Jurkat, Clone E6-1 (cell line): ENCODE data around the gene PRSS50.
"Not testable (repeated sequence)": the region's sequence is repeated elsewhere in the genome, so short reads cannot be mapped to it uniquely, and the experiment has no call there.

ENCODE experiments used
- DNase-seq: peaks from one replicate; pipeline ENCODE4 v3.0.0-alpha.2; 2011; ENCODE audit warnings: low read depth, low spot score
- H3K4me3 ChIP-seq: 2 replicates; pipeline ENCODE4 v1.5.1; 2011; ENCODE audit warnings: mild to moderate bottlenecking, low read length, control low read depth, moderate library complexity

PRSS50 gene

GRCh38 chr3:46711305-46711704 lies 6.4 kb downstream of the PRSS50 start:
- no peak overlapping the region for H3K4me3 ChIP-seq
- DNase-seq, result no peak

GRCh38 chr3:46710671-46711295 lies 6.9 kb downstream of the PRSS50 start:
- no peak for DNase-seq
- no peak overlapping the region for H3K4me3 ChIP-seq

- DNase-seq, result no peak
- no peak overlapping the region for H3K4me3 ChIP-seq
These were observed 7.4 kb downstream of the PRSS50 start for GRCh38 chr3:46710229-46710628.

GRCh38 chr3:46709721-46710120 lies 7.9 kb downstream of the PRSS50 start:
- H3K4me3 ChIP-seq, result no peak overlapping the region
- DNase-seq, result no peak

DNA sequence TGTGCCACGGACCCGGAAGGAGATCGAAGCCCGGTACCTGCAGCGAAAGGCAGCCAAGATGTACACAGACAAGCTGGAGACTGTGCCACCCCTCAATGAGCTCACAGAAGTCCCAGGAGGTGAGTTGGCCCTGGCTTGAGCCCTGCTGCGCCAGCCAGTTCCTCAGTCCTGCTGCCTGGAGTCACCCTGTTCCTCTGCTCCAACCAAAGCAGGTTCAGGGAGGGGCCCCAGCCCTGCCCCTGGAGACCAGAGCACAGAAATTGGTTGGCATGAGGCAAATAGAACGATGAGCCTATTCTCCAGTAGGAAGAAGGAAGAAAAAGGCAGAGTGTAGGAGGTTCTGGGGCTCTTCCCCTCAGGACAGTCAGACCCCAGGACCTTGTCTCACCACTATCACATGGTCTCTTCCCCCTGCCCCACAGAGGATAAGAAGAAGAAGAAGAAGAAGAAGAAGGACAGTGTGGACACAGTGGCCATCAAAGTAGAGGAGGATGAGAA lies 8.5 kb downstream of the PRSS50 start:
- H3K4me3 ChIP-seq, result no peak overlapping the region
- DNase-seq, result no peak

DNA sequence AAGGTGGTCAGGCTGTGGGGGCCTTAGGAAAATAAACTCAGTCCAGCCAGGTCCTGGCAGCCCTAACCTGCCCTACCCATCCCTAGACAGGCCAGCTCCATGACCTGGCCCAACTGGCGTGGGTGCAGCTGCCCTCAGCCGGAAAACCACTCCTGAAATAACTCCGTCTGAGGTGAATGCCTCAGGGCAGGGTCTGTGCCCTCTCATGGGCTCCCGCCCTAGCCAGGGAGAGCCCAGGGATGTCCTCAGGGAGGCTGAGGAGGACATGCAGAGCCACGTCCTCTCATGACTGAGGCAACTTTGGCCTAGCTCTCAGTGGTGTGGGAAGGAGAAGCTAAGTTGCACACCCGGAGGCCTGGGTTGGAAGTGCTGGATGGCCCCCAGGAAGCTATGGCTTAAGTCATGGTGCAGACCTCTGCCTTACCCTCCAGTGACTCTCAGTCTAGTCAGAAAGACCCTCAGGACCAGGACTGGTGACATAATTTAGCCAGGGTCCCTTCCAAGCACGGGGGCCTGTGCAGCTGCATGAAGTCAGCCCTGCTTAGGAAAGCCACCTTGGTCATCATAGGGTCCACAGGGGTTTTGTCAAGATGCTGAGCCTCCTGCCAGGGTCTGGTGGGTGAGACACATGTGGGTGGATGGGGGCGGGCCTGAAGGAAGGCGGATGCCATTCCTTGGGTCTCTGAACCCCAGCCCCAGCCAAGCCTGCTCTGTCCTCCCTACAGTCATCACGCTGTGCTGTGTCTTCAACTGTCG lies 9.1 kb downstream of the PRSS50 start:
- DNase-seq, result no peak
- H3K4me3 ChIP-seq, result no peak overlapping the region

GRCh38 chr3:46707601-46708011 lies 10.1 kb downstream of the PRSS50 start:
- DNase-seq, result no peak
- no peak overlapping the region for H3K4me3 ChIP-seq

DNA sequence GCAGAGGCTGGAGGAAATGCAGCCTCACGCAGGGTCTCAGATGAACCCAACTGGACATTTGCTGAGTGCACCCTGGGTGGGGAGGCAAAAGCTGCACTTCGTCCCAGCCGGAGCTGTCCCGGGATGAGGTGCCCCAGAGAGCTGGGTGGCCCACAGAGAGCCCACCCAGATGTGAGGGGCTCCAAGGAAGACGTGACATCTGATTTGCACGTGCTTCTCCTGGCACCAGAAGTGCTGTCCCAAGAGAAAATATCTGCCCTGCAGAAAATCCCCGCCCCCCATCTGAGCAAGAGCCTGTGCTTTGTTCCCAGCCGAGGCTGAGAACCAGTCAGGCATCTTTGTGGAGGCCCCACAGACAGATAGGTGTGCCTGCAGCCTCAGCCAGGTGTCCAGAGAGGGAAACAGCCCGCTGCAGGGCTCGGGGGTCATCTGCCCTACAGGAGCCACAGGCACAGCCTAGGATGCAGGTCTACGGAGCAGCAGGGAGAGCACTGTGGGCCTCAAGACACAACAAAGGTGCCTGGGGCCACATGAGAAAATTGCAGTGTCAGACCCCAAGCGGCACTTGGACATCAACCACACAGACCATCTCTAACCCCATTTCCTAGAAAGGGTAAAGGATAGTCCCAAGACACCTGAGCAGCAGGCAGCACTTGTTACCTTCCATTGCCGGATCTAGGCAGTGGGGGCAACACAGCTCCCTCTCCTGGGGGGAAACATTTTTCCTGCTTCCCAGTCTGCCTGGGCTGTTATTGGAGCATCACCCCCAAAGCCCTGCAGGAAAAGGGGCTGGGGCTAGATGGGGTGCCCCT lies 10.7 kb downstream of the PRSS50 start:
- no peak for DNase-seq
- no peak overlapping the region for H3K4me3 ChIP-seq

GRCh38 chr3:46705751-46706552 lies 11.7 kb downstream of the PRSS50 start:
- H3K4me3 ChIP-seq, result no peak overlapping the region
- no peak for DNase-seq

- no peak overlapping the region for H3K4me3 ChIP-seq
- DNase-seq, result peak; percentile 39
These were observed 12.6 kb downstream of the PRSS50 start for GRCh38 chr3:46705022-46705530.

DNA sequence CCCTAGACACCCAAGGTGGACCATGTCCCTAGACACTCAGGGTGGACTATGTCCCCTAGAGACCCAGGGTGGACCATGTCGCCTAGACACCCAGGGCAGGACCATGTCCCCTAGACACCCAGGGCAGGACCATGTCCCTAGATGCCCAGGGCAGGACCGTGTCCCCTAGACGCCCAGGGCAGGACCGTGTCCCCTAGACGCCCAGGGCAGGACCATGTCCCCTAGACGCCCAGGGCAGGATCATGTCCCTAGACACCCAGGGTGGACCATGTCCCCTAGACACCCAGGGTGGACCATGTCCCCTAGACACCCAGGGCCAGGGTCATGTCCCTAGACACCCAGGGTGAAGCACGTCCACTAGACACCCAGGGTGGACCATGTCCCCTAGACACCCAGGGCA lies 13.3 kb downstream of the PRSS50 start:
- not testable (repeated sequence) for H3K4me3 ChIP-seq, DNase-seq

- no peak overlapping the region for H3K4me3 ChIP-seq
- no peak for DNase-seq
These were observed 14.6 kb downstream of the PRSS50 start for GRCh38 chr3:46703013-46703520.

DNA sequence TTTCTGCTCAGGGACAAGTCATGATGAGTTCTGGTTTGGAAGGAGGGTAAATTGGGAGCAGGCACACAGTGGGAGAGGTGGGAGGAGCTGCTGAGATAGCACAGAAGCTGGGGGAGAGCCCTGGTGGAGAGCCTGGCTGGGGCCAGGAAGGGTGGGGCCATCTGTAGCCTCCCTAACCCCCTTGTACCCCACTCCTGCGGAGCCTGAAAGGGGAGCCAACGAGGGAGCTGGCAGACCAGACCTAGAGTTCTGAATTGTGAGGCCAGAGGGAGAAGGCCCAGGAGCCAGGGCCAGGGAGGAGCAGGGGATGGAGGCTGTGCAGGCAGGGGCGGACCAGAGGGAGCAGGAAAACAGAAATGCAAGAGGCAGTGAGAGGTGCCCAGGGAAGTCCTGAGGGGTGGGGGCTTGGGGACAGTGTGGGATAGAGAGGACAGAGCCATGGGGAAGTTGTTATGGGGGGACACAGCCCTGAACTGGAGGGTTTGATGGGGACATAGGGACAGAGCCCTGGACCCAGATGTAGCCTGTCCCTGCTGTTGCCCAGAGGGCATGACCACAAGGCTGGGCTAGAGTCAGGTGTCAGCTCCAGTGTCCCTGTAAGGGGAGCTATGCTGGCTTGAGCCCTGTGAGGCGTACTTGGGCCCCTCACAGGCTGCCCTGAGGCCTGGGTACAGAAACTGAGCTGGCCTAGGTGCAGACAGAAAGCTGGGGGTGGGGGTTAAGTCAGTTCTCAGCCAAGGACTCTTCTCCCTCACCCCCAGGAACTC lies 15.2 kb downstream of the PRSS50 start:
- no peak for DNase-seq
- no peak overlapping the region for H3K4me3 ChIP-seq

DNA sequence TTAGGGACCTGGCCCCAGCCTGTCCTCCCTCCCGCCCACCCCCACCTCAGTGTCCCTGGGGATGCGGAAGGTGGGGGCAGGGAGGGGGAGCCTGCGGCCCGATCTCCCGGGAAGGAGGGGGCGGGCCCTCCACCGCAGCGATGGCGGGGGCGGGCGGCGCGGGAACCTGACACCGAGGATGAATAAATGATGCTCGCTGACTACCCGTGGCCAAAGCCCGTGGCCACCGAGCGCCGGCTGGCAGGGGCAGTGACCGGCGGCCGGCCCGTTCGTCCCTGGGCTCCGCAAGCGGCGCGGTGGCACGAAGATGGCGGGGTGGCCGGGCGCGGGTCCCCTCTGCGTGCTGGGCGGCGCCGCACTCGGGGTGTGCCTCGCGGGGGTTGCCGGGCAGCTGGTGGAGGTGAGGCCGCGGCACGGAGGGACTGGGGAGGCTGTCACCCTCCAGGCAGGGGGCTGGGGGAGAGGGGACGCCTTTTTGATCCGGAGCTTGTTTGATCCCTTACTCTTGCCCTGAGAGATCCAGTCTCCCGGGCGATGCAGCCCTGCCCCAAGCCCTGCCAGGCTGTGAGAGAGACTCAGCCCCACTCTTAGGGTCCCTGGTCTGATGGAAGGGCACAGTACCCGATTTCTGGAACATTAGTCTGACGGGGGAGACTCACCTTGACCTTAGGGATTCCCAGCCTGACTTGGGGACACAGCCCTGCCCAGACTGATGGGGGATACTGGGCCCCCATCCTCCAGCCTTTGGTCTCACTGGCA lies 16.3 kb downstream of the PRSS50 start, which contains the start of gene TMIE:
Gene TMIE, plus strand, starts transcription at position 212 of the 759 bp plus-strand sequence. Its CDS starts 96 bp downstream, at position 308.
- H3K4me3 ChIP-seq, result no peak within 1 kb of the TSS
- no peak for DNase-seq

- DNase-seq, result no peak
- H3K4me3 ChIP-seq, result no peak overlapping the region
These were observed 16.9 kb downstream of the PRSS50 start for GRCh38 chr3:46700772-46701171.

GRCh38 chr3:46699676-46700523 lies 17.8 kb downstream of the PRSS50 start:
- no peak for DNase-seq
- no peak overlapping the region for H3K4me3 ChIP-seq
